Natural killer cell (primary cell): Measurements from ENCODE around the gene TMEM182. TPM values are rescaled to one million over a fixed set of nuclear protein-coding genes. Genes with fewer than 3 reads are reported as not detected.

Source experiments
- ATAC-seq, 3 donors: fragments of 150-1000 bp in 2 of 3; fragments of 200-7000 bp in 1 of 3; cut with Tn5 transposase; 1 replicate in 1 of 3; 2 replicates in 2 of 3; pipeline ENCODE4 v1.10.0; 2021; ENCODE audit warnings: mild to moderate bottlenecking in 2 of 3, moderate library complexity in 2 of 3
- DNase-seq, 2 donors: peaks; one replicate each; pipeline versions ENCODE4 v3.0.0 to v3.0.0-alpha.2; 2013 to 2021; ENCODE audit warnings: mixed read lengths in 1 of 2
- H3K27ac ChIP-seq: one replicate; pipeline ENCODE4 v1.5.1; 2013; ENCODE audit warnings: mild to moderate bottlenecking, low read length
- H3K27me3 ChIP-seq: one replicate; pipeline ENCODE4 v1.6.1; 2013; ENCODE audit warnings: low read length; ENCODE audit not compliant: control insufficient read depth, insufficient read depth
- H3K36me3 ChIP-seq: one replicate; pipeline ENCODE4 v1.6.1; 2013; ENCODE audit warnings: low read length; ENCODE audit not compliant: control insufficient read depth, insufficient read depth
- H3K4me1 ChIP-seq: one replicate; pipeline ENCODE4 v1.6.1; 2013; ENCODE audit warnings: low read length; ENCODE audit not compliant: control insufficient read depth, insufficient read depth
- H3K4me3 ChIP-seq: one replicate; pipeline ENCODE4 v1.5.1; 2013; ENCODE audit warnings: low read length
- H3K9me3 ChIP-seq: one replicate; pipeline ENCODE4 v1.6.1; 2013; ENCODE audit warnings: low read length; ENCODE audit not compliant: control insufficient read depth, insufficient read depth
- H3K27ac Mint-ChIP-seq, 2 donors: one replicate each; pipeline ENCODE4 v1.8.0; 2022; ENCODE audit warnings: mild to moderate bottlenecking in 2 of 2, mixed read lengths in 2 of 2, moderate library complexity in 1 of 2
- H3K27me3 Mint-ChIP-seq, 2 donors: one replicate each; pipeline ENCODE4 v1.8.0; 2022; ENCODE audit warnings: low read depth in 2 of 2, mixed read lengths in 2 of 2
- H3K36me3 Mint-ChIP-seq: one replicate; pipeline ENCODE4 v1.8.0; 2022; ENCODE audit warnings: mixed read lengths
- H3K4me1 Mint-ChIP-seq, 2 donors: one replicate each; pipeline ENCODE4 v1.8.0; 2022; ENCODE audit warnings: mixed read lengths in 2 of 2
- H3K4me3 Mint-ChIP-seq: one replicate; pipeline ENCODE4 v1.8.0; 2022; ENCODE audit warnings: mild to moderate bottlenecking, moderate library complexity, mixed read lengths
- H3K9me3 Mint-ChIP-seq, 2 donors: one replicate each; pipeline ENCODE4 v1.8.0; 2022; ENCODE audit warnings: mixed read lengths in 2 of 2
- WGBS: methylation state at CpG from one replicate; pipeline ENCODE4 v1.1.7; 2013; ENCODE audit warnings: missing lambda C conversion rate; ENCODE audit not compliant: insufficient coverage; 5-methylcytosine and 5-hydroxymethylcytosine counted together
- intact Hi-C: fragments of 100-400 bp; cut with micrococcal nuclease; formaldehyde crosslinking; loops from one replicate; pipeline ENCODE4 v1.14.2; 2022
- total RNA-seq, 4 donors: library from RNA; stranded (reverse); fragments of 120-200 nt in 1 of 4; gene quantifications; one replicate each; pipeline versions ENCODE4 v1.2.3 to v1.2.4, GENCODE V29; 2013 to 2022
- TF ChIP-seq, protein P1 (sequence below): fragments of 200-600 bp; IDR thresholded peaks from one replicate; pipeline ENCODE4 v1.8.0; 2022; ENCODE audit warnings: antibody characterized with exemption

TMEM182 gene
- total RNA-seq, 3 donors from 2014 or later (not counting 1 experiment from before 2014, with no cell fraction given) = 3.2 to 4.9 (median 4.1) TPM

DNA sequence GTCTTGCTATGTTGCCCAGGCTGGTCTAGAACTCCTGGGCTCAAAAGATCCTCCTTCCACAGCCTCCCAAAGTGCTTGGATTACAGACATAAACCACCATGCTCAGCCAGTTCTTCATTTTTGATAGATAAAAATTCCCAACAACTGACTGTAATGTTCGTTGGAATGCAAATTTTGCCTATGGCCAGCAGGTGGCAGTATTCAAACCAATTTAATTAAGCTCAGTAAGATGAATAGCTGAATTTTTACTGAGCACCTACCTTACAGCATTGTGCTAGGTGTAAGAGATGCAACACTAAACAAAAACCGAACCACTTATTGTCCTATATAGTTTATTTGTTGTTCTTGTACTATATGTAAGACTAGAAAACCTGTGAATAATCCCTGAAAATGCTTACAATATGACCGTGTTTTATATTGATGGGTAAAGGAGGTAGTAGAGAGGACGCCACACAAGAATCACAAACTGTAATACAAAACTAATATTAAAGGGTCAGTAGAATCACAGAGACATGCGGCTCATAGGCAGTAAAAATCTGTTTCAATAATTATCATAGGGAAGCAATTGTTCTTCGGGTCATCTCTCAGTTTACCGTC is 8.2 kb upstream of the TMEM182 start:
- Histone ChIP-seq H3K9me3 (no peaks in the 10 kb centered on the region), H3K36me3 (no peaks in the 10 kb centered on the region), H3K4me1 (no peaks in the 10 kb centered on the region), H3K27ac (no peak overlapping the region), H3K4me3 (no peak overlapping the region), H3K27me3 (no peaks in the 10 kb centered on the region)
- TF ChIP-seq, protein P1, sequence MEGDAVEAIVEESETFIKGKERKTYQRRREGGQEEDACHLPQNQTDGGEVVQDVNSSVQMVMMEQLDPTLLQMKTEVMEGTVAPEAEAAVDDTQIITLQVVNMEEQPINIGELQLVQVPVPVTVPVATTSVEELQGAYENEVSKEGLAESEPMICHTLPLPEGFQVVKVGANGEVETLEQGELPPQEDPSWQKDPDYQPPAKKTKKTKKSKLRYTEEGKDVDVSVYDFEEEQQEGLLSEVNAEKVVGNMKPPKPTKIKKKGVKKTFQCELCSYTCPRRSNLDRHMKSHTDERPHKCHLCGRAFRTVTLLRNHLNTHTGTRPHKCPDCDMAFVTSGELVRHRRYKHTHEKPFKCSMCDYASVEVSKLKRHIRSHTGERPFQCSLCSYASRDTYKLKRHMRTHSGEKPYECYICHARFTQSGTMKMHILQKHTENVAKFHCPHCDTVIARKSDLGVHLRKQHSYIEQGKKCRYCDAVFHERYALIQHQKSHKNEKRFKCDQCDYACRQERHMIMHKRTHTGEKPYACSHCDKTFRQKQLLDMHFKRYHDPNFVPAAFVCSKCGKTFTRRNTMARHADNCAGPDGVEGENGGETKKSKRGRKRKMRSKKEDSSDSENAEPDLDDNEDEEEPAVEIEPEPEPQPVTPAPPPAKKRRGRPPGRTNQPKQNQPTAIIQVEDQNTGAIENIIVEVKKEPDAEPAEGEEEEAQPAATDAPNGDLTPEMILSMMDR = peak; percentile 93
- Mint-ChIP-seq H3K4me3 (no peak overlapping the region), H3K27ac (no peak overlapping the region), H3K9me3 (no peaks in the 10 kb centered on the region), H3K36me3 (no peaks in the 10 kb centered on the region), H3K4me1 (no peaks in the 10 kb centered on the region), H3K27me3 (no peaks in the 10 kb centered on the region)
- 72% methylated on average over 4 of the region's 7 CpGs for WGBS
- DNase-seq = peak in 1 of 2 donors; percentile 64
- intact Hi-C loops = no loop called here
- peak in 2 of 3 donors; percentile 46 to 51 for ATAC-seq

DNA sequence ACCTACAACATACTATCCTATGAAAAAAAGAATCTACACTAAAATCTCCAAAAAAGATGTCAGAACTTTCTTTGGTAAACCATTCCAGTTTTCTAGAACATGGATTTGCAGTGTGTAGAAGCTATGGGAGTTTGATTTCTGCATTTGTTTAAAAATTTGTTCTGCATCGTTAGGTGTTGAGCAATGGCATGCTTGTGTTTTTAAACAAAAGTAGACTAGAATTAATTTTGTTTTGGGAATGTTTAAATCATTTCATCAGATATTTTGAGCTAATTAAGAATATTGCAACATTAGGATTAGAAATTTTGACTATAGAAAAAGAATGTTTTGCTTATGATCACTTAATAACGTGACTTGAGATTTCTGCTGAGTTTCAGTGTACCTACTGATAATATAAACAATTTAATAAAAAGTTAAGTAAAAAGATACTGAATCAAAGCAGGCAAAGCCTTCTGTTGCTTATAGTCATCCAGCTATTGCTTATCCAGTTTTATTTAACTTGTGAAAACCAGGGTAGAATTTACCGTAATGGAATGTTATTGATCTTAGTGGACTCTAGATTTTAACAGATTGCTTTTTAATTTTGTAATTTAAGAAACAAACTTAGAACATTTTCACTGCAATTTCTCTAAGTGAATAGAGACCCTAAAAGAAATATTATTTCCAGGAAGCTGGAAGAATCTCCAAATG is 7.2 kb upstream of the TMEM182 start:
- intact Hi-C loops = no loop called here
- no peaks in the 10 kb centered on the region for H3K36me3 Mint-ChIP-seq
- no peaks in the 10 kb centered on the region for H3K36me3 ChIP-seq
- no peaks in the 10 kb centered on the region for H3K27me3 Mint-ChIP-seq
- no peaks in the 10 kb centered on the region for H3K27me3 ChIP-seq
- ATAC-seq (no peak), DNase-seq (no peak)
- no peaks in the 10 kb centered on the region for H3K9me3 ChIP-seq
- WGBS = 0% methylated on average over 1 of the region's 3 CpGs
- H3K27ac Mint-ChIP-seq = no peak overlapping the region
- no peaks in the 10 kb centered on the region for H3K4me1 ChIP-seq
- H3K9me3 Mint-ChIP-seq = no peaks in the 10 kb centered on the region
- TF ChIP-seq, protein P1 = no peak
- no peak overlapping the region for H3K4me3 Mint-ChIP-seq
- no peak overlapping the region for H3K4me3 ChIP-seq
- H3K27ac ChIP-seq = no peak overlapping the region
- H3K4me1 Mint-ChIP-seq = peaks cover 0 to 5% of the 10 kb centered on the region in 2 donors

DNA sequence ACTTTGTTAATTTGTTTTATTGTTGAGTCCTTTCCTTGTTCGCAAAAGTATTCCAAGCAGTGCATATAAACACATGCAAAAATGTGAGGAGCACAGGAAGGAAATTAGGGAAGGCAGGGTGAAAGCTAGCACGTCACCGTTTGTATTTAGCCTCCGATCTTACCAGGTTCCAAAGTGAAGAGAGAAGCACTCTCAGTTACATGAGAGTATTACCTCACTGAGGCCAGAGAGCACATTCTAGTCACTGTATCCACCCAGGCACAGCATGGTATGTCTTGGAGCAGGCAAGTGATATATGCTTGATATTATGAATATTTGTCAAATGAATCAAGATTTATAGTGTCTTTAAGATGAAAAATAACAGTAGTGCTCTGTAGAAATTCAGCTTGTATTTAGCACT is 6.5 kb upstream of the TMEM182 start:
- Mint-ChIP-seq H3K9me3 (no peaks in the 10 kb centered on the region), H3K27ac (no peak overlapping the region), H3K4me3 (no peak overlapping the region), H3K36me3 (no peaks in the 10 kb centered on the region), H3K27me3 (no peaks in the 10 kb centered on the region), H3K4me1 (peaks cover 0 to 5% of the 10 kb centered on the region in 2 donors)
- Histone ChIP-seq H3K27me3 (no peaks in the 10 kb centered on the region), H3K36me3 (no peaks in the 10 kb centered on the region), H3K4me3 (no peak overlapping the region), H3K9me3 (no peaks in the 10 kb centered on the region), H3K4me1 (no peaks in the 10 kb centered on the region), H3K27ac (no peak overlapping the region)
- intact Hi-C loops = no loop called here
- ATAC-seq (no peak), DNase-seq (no peak)
- WGBS = 92% methylated on average over 4 of the region's 4 CpGs
- TF ChIP-seq, protein P1 = no peak
